HG03565 (cell line): Measurements from ENCODE around the gene HOXB5.

Experiments
- ATAC-seq: cut with Tn5 transposase; IDR thresholded peaks from one replicate; pipeline ENCODE4 v1.9.1; 2021; ENCODE audit warnings: mild to moderate bottlenecking, moderate library complexity; ENCODE audit not compliant: unreplicated experiment

Gene HOXB5

GRCh38 chr17:48630009-48630924 lies 36.7 kb upstream of the HOXB5 start:
- no peak for ATAC-seq

DNA sequence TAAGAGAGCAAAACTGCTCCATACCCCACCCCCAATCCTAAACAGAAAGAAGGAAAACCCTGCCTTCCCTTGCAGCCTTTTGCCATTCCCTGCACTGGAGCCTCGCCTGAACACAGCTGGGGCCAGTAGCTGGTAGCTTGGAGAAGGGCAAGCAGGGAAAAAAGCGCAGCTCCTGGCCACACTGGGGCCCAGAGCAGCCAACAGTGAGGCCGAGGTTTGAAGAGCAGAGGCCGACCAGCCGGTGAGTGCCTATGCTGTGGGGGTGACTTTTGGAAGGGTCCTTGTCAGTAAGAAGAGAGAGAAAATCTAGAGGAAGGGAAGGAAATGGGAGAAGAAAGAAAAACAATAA lies 35.8 kb upstream of the HOXB5 start:
- ATAC-seq, result no peak

DNA sequence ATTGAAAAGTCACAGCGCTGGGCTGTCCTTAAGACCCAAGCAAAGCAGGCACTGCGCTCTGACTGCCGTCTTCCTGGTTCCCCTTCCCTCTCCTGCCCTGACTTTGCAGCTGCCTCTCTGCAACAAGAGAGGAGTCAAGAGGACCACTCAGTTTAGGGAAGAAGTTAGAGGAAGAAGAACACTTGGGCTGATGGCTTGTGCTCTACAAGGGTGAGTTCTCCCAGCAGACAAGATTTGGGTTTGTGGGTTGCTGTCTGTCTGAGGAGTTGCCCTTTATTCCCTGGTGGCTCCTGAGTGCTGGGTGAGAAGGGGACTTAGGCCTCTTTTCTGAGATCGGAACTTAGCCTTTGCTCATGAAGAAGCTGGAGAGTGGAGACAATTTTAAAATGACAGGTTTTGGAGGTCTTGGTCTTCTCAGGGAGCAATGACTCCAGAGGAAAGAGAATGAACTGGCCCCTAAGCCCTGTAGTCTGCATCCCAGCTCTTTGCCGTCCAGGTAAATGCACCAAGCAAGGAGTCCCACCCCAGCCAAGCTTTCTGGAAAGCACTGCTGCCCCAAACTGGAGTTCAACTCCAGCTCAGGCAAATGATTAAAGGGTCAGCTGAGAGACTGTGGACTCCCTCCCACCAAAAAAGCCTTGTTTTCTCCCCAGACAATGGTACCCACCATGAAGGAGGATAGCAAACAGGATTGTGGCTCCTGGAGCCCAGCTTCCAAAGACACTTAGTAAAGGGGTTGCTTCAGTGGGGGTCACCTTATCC lies 35.3 kb upstream of the HOXB5 start:
- ATAC-seq, result no peak

DNA sequence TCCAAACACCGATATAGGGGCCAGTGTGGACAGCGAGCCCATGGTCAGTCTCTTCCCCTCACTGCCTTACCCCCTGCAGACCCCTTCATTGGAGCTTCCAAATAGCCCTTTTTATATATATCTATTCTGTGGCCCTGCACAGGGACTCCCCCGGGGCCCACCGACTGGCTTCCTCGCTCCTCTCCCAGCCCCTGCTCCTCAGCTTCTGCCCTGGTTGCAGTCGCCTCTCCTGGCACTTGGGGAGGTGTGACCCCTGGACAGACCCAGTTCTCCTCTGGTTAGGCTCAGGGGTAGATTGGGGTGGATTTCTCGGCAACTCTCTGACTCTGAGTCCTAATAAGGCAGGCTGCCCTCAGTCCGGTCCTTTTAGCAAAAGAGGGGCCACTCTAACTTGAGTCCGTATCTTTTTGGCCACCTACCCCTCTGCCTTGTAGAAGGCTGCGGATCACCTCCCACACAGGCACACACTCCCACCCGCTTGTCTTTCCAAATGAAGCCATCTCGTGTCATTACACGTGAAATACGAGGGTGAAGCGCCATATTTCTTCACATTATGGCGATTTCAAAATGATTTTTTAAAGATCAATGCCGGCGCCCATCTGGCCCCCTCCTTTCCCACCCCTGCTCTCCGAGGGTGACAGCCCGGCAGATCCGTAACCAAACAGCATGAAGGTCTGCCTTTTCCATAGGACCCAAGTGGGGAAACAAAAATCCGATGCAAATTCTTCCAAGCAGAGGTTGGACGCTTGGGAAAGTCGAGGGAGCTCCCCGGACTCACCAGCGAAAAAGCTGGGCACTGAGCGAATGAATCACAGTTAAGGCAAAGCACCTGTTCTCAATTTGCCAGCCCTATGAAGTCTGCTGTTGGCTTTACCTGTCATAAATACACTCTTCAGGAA lies 34.3 kb upstream of the HOXB5 start:
- ATAC-seq, result no peak

GRCh38 chr17:48627118-48627597 lies 33.6 kb upstream of the HOXB5 start:
- ATAC-seq, result no peak

- no peak for ATAC-seq
These were observed 32.9 kb upstream of the HOXB5 start, which contains the start of gene HOXB9 for GRCh38 chr17:48626245-48627117. HOXB9 (minus strand) TSS chr17:48626358; CDS start chr17:48626269, 89 bp downstream.

GRCh38 chr17:48625495-48626244 lies 32.1 kb upstream of the HOXB5 start:
- no peak for ATAC-seq

DNA sequence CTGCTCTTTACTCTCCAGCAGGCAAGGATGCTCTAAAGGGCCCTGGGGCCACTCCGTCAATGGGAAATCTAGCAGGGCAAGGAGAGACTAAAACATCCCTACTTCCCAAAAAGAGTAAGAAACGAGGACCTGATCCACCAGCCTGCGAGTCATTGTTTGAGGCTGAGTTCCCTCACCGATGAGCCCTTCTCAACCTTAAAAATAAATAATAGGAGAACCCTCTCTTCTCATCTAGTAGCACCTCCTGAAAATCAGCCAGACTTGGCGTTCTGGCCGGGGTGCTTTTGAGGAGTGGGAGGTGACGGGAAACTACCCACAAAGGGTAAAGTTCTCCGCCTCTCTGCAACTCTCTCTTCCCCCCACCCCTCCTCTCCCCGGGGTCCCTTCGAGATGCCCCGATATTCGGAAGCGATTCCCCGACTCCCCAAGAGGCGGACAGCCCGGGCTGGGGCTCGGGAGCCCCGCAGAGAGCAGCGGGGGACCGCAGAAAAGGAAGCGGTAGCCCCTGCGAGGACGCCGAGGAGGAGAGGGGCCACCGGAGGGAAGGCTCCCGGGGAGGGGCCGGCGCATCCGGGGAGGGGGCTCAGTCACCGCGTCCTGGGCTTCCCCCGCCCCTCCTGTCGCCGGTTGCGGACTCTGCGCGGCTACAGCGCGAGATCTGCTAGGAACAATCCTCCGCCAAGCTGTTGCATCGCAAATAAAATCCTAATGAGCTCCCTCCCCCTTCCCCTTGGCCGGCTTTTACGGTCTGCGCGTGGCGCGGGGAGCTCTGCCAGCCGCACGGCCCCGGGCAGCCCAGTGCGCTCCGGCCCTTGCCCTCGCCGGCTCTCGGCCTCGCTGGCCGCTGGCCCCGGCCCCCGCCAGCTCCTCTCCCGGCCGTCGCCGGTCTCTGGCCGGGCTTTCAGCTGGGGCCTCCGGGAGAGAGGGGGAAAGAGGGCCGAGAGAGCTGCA lies 31.2 kb upstream of the HOXB5 start:
- no peak for ATAC-seq

DNA sequence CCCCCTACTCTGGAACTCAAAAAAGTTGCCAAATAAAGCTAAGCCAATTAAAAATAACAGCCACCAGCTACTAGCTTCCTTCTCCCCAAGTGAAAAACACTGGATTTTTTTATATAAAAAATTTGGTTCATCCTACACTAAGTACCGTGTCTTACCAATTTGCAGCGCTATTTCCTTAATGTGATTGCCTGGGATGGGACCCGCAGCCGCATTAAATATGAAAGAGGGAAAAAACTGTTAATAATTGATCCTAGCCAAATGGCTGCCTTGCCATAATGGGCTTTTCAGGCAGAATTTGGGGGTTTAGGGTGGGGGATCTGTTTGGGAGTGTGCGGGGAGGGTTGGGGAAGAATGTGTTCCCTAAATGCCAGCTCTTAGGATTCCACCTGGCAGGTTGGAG lies 30.5 kb upstream of the HOXB5 start:
- ATAC-seq, result no peak

DNA sequence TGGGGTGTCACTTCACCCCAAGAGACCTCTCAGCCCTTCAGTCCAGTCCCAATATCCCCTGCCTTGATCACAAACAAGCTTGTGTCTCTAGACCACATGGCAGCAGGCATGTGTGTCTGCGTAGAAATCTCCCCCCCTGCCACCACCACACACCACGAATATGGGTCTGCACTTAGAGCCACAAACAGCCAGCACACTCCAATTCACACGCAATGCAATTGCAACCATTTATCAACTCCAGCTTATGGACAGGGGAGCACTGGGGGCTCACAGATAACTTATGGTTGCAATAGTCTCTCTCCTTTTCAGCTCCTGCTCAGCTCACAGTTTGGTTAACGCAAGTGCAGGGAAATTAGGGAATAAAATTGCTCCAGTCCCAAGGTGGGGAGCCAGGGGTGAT lies 30.0 kb upstream of the HOXB5 start:
- ATAC-seq, result no peak

GRCh38 chr17:48622857-48623256 lies 29.3 kb upstream of the HOXB5 start:
- ATAC-seq, result no peak

GRCh38 chr17:48621410-48622392 lies 28.1 kb upstream of the HOXB5 start:
- no peak for ATAC-seq

DNA sequence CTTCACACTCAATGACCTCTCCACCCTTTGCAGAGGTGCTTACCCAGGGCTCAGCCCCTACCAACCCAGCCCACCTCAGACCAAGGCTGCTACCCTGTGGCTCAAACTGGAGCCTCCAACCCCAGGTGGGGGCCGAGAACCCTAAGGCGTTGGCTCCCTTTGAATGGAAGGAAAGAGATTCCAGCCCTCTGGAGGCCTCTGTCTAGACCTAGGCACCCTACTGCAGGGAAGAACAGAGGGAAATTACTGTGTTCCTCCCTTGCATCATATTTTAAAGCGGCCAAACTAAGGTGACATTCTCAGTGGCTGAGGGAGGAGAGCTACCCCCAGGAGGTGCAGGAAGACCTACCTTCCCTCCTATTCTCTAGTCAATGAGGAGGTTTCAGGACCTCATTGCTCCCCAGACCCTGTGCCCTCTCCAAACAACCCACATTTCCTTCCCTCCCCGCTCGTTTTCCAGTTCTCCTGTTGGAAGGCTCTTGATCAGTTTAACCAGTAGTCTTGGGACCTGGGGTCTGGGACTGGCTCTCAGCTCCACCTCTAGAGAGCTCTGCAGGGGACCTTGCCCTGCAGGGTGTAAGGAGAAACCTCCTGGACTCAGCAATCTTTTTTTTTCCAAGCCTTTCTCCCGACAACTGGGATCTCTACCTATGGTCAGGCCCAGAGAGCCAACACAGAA lies 27.0 kb upstream of the HOXB5 start:
- ATAC-seq, result no peak

- ATAC-seq, result no peak
These were observed 26.4 kb upstream of the HOXB5 start for GRCh38 chr17:48619826-48620449.

- ATAC-seq, result no peak
These were observed 24.8 kb upstream of the HOXB5 start for GRCh38 chr17:48618256-48618896.
